ENCODE results near the gene GNAL. TPM values are rescaled to one million over a fixed set of nuclear protein-coding genes. Genes with fewer than 3 reads are reported as not detected.
"Not testable (repeated sequence)": the region's sequence is repeated elsewhere in the genome, so short reads cannot be mapped to it uniquely, and the experiment has no call there.

GNAL gene
- total RNA-seq, 2 experiments from 2014 or later: 0.60 TPM; not detected in 1

- Mint-ChIP-seq H3K9me3 (no peaks in the 10 kb centered on the region), H3K27me3 (peaks cover 8% of the 10 kb centered on the region), H3K27ac (no peak overlapping the region), H3K4me3 (no peak overlapping the region), H3K4me1 (no peaks in the 10 kb centered on the region), H3K36me3 (no peaks in the 10 kb centered on the region)
- no peak for DNase-seq
- POLR2A ChIA-PET: no interaction called here
- no peak for ATAC-seq (ENCODE audit: low read depth)
Measured at GRCh38 chr18:11674119-11674518, 14.9 kb upstream of the GNAL start.

DNA sequence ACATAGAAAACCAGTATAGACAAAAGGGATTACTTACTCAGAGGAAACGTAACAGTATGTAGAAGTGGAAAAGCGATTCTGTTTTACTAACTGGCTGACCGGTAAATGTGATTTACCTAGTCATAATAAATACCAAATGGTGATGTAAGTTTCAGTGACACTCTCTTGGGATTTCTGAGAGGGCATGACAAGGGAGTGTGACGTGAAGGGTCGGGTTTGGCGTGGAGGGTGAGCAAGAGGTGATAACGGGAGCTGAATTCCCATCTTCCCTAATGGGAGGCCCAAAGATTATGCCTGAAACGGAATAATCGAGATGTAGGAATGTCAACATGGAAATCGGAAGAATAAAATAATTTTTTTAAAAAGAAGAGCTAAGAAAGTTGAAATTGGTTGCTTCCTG lies 12.7 kb upstream of the GNAL start:
- Mint-ChIP-seq H3K4me1 (no peaks in the 10 kb centered on the region), H3K27me3 (peaks cover 18% of the 10 kb centered on the region), H3K36me3 (no peaks in the 10 kb centered on the region), H3K4me3 (no peak overlapping the region), H3K9me3 (no peaks in the 10 kb centered on the region), H3K27ac (no peak overlapping the region)
- DNase-seq (no peak), ATAC-seq (ENCODE audit: low read depth) (no peak)
- POLR2A ChIA-PET: no interaction called here

DNA sequence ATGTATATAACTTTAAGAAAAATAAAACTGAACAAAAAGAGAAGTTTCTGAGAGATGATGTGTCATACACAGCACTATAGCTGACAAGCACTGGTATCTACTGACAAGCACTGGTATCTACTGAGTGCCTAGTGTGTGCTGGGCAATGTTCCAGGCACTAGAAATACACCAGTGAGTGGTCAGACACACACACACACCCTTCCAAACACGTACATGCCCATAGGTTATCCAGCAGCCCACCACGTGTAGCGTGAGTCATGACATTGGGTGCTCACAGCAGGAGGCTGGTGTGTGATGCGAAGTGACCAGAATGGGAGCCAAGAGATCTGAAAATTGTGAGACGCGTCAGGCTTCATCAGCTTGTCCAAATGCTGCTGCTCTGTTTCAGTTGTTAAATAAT lies 12.2 kb upstream of the GNAL start:
- peaks cover 22% of the 10 kb centered on the region for H3K27me3 Mint-ChIP-seq
- no peak overlapping the region for H3K4me3 Mint-ChIP-seq
- no peaks in the 10 kb centered on the region for H3K9me3 Mint-ChIP-seq
- ATAC-seq (ENCODE audit: low read depth) (no peak), DNase-seq (no peak)
- H3K36me3 Mint-ChIP-seq: no peaks in the 10 kb centered on the region
- H3K4me1 Mint-ChIP-seq: no peaks in the 10 kb centered on the region
- H3K27ac Mint-ChIP-seq: no peak overlapping the region
- POLR2A ChIA-PET: no interaction called here

DNA sequence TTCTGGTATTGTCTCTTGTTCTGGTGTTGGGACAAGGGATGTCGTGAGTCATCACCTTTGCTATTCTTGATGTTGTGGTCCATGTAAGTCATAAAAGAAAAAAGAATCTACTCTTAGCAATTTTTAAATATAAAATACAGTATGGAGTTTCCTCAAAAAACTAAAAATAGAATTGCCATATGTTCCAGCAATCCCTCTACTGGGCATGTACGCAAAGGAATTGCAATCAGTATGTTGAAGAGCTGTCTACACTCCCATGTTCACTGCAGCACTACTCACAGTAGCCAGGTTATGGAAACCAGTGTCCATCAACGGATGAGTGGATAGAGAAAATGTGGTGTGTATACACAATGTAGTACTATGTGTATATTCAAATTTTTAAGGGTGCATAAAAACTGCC lies 10.9 kb upstream of the GNAL start:
- H3K27me3 Mint-ChIP-seq: peaks cover 34% of the 10 kb centered on the region
- POLR2A ChIA-PET: no interaction called here
- no peak for ATAC-seq (ENCODE audit: low read depth)

DNA sequence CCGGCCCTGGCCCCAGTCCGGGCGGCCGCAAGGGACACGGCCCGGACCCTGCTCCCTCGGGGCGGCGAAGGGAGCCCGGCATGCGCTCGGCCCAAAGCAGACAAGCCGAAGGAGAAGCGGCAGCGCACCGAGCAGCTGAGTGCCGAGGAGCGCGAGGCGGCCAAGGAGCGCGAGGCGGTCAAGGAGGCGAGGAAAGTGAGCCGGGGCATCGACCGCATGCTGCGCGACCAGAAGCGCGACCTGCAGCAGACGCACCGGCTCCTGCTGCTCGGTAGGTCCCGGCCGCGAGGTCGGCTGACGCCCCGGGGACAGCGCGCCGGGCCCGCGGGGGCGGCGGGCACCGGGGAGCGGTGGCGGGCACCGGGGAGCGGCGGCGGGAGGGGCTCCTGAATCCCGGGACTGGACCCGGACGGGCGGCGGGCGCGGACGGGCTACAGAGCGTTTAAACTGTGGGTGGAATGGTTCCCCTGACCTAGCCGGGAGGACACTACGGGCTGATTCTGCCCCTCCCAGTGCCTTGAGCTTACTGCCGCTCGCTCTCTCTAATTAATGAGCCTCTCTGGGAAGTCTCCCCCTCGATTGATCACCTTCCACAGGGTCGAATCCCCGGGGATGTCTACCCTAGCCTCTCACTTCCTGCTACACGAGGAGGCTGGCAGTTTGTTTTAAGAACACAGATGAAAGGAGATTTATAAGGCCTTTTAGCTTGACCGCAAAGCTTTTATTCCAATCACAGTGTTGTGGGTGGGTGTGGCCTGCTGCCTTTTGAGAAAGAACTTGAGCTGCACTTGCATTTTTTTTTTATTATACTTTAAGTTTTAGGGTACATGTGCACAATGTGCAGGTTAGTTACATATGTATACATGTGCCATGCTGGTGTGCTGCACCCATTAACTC lies 853 bp downstream of the GNAL start:
- no peaks in the 10 kb centered on the region for H3K9me3 Mint-ChIP-seq
- H3K27me3 Mint-ChIP-seq: peaks cover 42% of the 10 kb centered on the region
- POLR2A ChIA-PET: no interaction called here
- DNase-seq: peak; percentile 37
- H3K27ac Mint-ChIP-seq: no peak overlapping the region
- peaks cover 5% of the 10 kb centered on the region for H3K4me1 Mint-ChIP-seq
- H3K4me3 Mint-ChIP-seq: peak overlapping the region; percentile 21
- H3K36me3 Mint-ChIP-seq: no peaks in the 10 kb centered on the region
- peak; percentile 21 for ATAC-seq (ENCODE audit: low read depth)

More for the DNA sequence above, 10.9 kb upstream of the GNAL start:
- Mint-ChIP-seq H3K4me3 (no peak overlapping the region), H3K9me3 (no peaks in the 10 kb centered on the region), H3K36me3 (no peaks in the 10 kb centered on the region), H3K4me1 (no peaks in the 10 kb centered on the region), H3K27ac (no peak overlapping the region)
- DNase-seq: no peak

DNA sequence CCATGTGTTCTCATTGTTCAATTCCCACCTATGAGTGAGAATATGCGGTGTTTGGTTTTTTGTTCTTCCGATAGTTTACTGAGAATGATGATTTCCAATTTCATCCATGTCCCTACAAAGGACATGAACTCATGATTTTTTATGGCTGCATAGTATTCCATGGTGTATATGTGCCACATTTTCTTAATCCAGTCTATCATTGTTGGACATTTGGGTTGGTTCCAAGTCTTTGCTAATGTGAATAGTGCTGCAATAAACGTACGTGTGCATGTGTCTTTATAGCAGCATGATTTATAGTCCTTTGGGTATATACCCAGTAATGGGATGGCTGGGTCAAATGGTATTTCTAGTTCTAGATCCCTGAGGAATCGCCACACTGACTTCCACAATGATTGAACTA lies 1.6 kb downstream of the GNAL start:
- H3K36me3 Mint-ChIP-seq; H3K4me3 Mint-ChIP-seq; ATAC-seq (ENCODE audit: low read depth); H3K9me3 Mint-ChIP-seq; H3K27ac Mint-ChIP-seq; H3K4me1 Mint-ChIP-seq; POLR2A ChIA-PET; DNase-seq: not testable (repeated sequence)
- peaks cover 42% of the 10 kb centered on the region for H3K27me3 Mint-ChIP-seq

GRCh38 chr18:11695736-11696135 lies 6.7 kb downstream of the GNAL start:
- POLR2A ChIA-PET: no interaction called here
- Mint-ChIP-seq H3K36me3 (no peaks in the 10 kb centered on the region), H3K27me3 (peaks cover 20% of the 10 kb centered on the region)

DNA sequence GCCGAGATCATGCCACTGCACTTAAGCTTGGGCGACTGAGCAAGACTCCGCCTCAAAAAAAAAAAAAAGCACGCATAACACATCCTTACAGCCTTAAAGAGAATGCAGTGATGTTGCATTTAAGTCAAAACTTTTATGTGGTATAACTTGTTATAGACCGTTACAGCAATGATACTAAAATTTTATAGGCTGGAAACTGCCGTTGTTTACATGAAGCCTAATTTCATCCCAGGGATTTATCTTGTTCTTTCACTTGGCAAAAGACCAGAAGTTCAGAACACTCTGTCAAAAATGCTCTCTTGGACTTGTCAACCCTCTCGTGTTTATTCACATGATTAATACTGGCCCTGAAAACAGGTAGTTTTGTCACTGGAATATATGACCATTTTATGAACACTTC lies 7.4 kb downstream of the GNAL start:
- ATAC-seq (ENCODE audit: low read depth): no peak

More at GRCh38 chr18:11695736-11696135, 6.7 kb downstream of the GNAL start:
- Mint-ChIP-seq H3K4me1 (no peaks in the 10 kb centered on the region), H3K9me3 (no peaks in the 10 kb centered on the region), H3K27ac (no peak overlapping the region), H3K4me3 (no peak overlapping the region)
- ATAC-seq (ENCODE audit: low read depth) (no peak), DNase-seq (no peak)

GRCh38 chr18:11700876-11701275 lies 11.8 kb downstream of the GNAL start:
- DNase-seq (no peak), ATAC-seq (ENCODE audit: low read depth) (no peak)
- Mint-ChIP-seq H3K27ac (no peak overlapping the region), H3K27me3 (peaks cover 5% of the 10 kb centered on the region), H3K36me3 (no peaks in the 10 kb centered on the region), H3K4me1 (no peaks in the 10 kb centered on the region), H3K9me3 (no peaks in the 10 kb centered on the region), H3K4me3 (no peak overlapping the region)
- POLR2A ChIA-PET: no interaction called here

More for the DNA sequence above, 7.4 kb downstream of the GNAL start:
- no peaks in the 10 kb centered on the region for H3K4me1 Mint-ChIP-seq
- H3K27ac Mint-ChIP-seq: no peak overlapping the region
- H3K4me3 Mint-ChIP-seq: no peak overlapping the region
- POLR2A ChIA-PET: no interaction called here
- H3K36me3 Mint-ChIP-seq: no peaks in the 10 kb centered on the region
- no peak for DNase-seq
- peaks cover 20% of the 10 kb centered on the region for H3K27me3 Mint-ChIP-seq
- H3K9me3 Mint-ChIP-seq: no peaks in the 10 kb centered on the region

DNA sequence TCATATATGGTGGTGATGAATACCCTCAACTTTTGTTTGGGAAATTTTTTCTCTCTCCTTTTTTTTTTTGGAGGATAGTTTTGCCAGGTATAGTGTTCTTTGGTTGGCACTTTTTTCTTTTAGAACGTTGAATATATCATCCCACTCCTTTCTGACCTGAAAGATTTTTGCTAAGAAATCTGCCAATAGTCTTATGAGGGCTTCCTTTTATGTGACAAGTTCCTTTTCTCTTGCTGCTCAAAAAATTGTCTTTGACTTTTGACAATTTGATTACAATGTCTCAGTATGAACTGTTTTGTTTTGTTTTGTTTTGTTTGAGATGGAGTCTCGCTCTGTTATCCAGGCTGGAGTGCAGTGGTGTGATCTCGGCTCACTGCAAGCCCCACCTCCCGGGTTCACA lies 21.5 kb downstream of the GNAL start:
- ATAC-seq (ENCODE audit: low read depth) (no peak), DNase-seq (no peak)
- POLR2A ChIA-PET: no interaction called here
- Mint-ChIP-seq H3K4me1 (no peaks in the 10 kb centered on the region), H3K4me3 (no peak overlapping the region), H3K9me3 (peaks cover 2% of the 10 kb centered on the region), H3K27me3 (peaks cover 24% of the 10 kb centered on the region), H3K27ac (no peak overlapping the region), H3K36me3 (no peaks in the 10 kb centered on the region)

GRCh38 chr18:11713756-11714155 lies 24.7 kb downstream of the GNAL start:
- POLR2A ChIA-PET: no interaction called here
- DNase-seq (no peak), ATAC-seq (ENCODE audit: low read depth) (no peak)
- Mint-ChIP-seq H3K27ac (no peak overlapping the region), H3K9me3 (peaks cover 2% of the 10 kb centered on the region), H3K36me3 (no peaks in the 10 kb centered on the region), H3K27me3 (peaks cover 23% of the 10 kb centered on the region), H3K4me3 (no peak overlapping the region), H3K4me1 (no peaks in the 10 kb centered on the region)

DNA sequence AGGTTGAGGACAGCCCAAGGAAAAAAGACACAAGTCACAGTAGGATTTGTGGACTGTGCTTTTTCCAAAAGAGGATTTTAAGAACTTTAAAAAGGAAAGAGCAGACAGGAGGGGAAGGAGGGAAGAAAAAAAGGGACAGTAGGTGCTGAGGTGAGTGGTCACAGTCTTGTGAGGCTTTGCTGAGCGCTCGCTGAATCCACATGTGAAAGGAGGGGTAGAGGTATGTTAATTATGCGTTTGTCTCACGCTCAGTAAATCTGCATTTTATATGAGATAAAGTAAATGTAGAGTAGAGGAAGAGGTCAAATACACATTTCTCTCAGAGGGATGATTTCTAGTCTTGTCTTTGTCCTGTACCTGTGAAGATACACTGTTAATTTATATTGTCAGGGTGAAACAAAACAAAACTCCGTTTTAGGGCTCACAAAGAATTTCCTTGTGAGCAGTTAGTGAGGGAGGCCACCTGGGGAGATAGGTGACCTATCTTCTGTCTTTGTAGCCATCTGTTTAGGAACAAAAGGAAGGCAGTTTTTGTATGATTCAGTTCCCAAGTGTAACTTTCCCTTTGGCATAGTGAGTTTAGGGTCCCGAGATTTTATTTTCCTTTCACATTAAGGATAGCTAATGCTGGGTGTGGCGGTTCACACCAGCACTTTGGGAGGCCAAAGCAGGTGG lies 25.3 kb downstream of the GNAL start:
- Mint-ChIP-seq H3K9me3 (no peaks in the 10 kb centered on the region), H3K4me3 (no peak overlapping the region), H3K27me3 (peaks cover 19% of the 10 kb centered on the region), H3K27ac (no peak overlapping the region), H3K36me3 (no peaks in the 10 kb centered on the region), H3K4me1 (no peaks in the 10 kb centered on the region)
- ATAC-seq (ENCODE audit: low read depth) (no peak), DNase-seq (no peak)
- POLR2A ChIA-PET: no interaction called here

- H3K4me1 Mint-ChIP-seq; H3K27ac Mint-ChIP-seq; POLR2A ChIA-PET; DNase-seq; ATAC-seq (ENCODE audit: low read depth); H3K36me3 Mint-ChIP-seq; H3K4me3 Mint-ChIP-seq; H3K9me3 Mint-ChIP-seq: not testable (repeated sequence)
- peaks cover 11% of the 10 kb centered on the region for H3K27me3 Mint-ChIP-seq
Measured at GRCh38 chr18:11716767-11717315, 27.8 kb downstream of the GNAL start.

GRCh38 chr18:11719050-11719449 lies 30.0 kb downstream of the GNAL start:
- Mint-ChIP-seq H3K36me3 (no peaks in the 10 kb centered on the region), H3K4me3 (no peak overlapping the region), H3K9me3 (no peaks in the 10 kb centered on the region), H3K27ac (no peak overlapping the region), H3K4me1 (no peaks in the 10 kb centered on the region), H3K27me3 (peaks cover 4% of the 10 kb centered on the region)
- POLR2A ChIA-PET: no interaction called here
- DNase-seq: no peak
- ATAC-seq (ENCODE audit: low read depth): no peak
